NCI-H1105 (cell line): Measurements from ENCODE around the gene SLC38A3.

ENCODE experiments used
- DNase-seq: peaks from one replicate; lab custom pipeline; 2025; lab: John Stamatoyannopoulos, UW

The SLC38A3 gene

GRCh38 chr3:50204804-50205412, at the start of gene SLC38A3:
Gene SLC38A3, plus strand, starts transcription at chr3:50205271. Its CDS starts 8,929 bp downstream, at chr3:50214200.
- no peak for DNase-seq

GRCh38 chr3:50155491-50155878, 49.6 kb upstream of the SLC38A3 start:
- DNase-seq, result no peak

- DNase-seq, result no peak
Observed at GRCh38 chr3:50155891-50156290, 49.2 kb upstream of the SLC38A3 start.

GRCh38 chr3:50156549-50157493, 48.2 kb upstream of the SLC38A3 start:
- no peak for DNase-seq

- no peak for DNase-seq
Observed at GRCh38 chr3:50157827-50158529, 47.1 kb upstream of the SLC38A3 start.

GRCh38 chr3:50158530-50159146, 46.4 kb upstream of the SLC38A3 start:
- DNase-seq, result no peak

- DNase-seq, result no peak
Observed at GRCh38 chr3:50160561-50160983, 44.5 kb upstream of the SLC38A3 start.

- DNase-seq, result no peak
Observed at GRCh38 chr3:50161320-50161719, 43.8 kb upstream of the SLC38A3 start.

- DNase-seq, result no peak
Observed at GRCh38 chr3:50162034-50162883, 42.8 kb upstream of the SLC38A3 start.

- DNase-seq, result no peak
Observed at GRCh38 chr3:50163572-50164455, 41.3 kb upstream of the SLC38A3 start.

- no peak for DNase-seq
Observed at GRCh38 chr3:50164481-50164880, 40.6 kb upstream of the SLC38A3 start.

- DNase-seq, result no peak
Observed at GRCh38 chr3:50164984-50165909, 39.8 kb upstream of the SLC38A3 start.

GRCh38 chr3:50165910-50166538, 39.0 kb upstream of the SLC38A3 start:
- no peak for DNase-seq

- no peak for DNase-seq
Observed at GRCh38 chr3:50166620-50167019, 38.5 kb upstream of the SLC38A3 start.

- DNase-seq, result no peak
Observed at GRCh38 chr3:50167069-50167840, 37.8 kb upstream of the SLC38A3 start.

GRCh38 chr3:50167841-50168209, 37.2 kb upstream of the SLC38A3 start:
- DNase-seq, result no peak

GRCh38 chr3:50168388-50168787, 36.7 kb upstream of the SLC38A3 start:
- DNase-seq, result no peak

- no peak for DNase-seq
Observed at GRCh38 chr3:50168791-50169190, 36.3 kb upstream of the SLC38A3 start.
